IPS DF 19.7 (cell line): ENCODE results near the gene KRT79.
A peak's percentile ranks its signal among the peaks of the same experiment; 100 is the strongest.
"Not testable (repeated sequence)": the region's sequence is repeated elsewhere in the genome, so short reads cannot be mapped to it uniquely, and the experiment has no call there.

Experiments used
- DNase-seq: peaks from one replicate; pipeline ENCODE4 v3.0.0-alpha.2; 2013; ENCODE audit warnings: low read depth, low spot score

The KRT79 gene

DNA sequence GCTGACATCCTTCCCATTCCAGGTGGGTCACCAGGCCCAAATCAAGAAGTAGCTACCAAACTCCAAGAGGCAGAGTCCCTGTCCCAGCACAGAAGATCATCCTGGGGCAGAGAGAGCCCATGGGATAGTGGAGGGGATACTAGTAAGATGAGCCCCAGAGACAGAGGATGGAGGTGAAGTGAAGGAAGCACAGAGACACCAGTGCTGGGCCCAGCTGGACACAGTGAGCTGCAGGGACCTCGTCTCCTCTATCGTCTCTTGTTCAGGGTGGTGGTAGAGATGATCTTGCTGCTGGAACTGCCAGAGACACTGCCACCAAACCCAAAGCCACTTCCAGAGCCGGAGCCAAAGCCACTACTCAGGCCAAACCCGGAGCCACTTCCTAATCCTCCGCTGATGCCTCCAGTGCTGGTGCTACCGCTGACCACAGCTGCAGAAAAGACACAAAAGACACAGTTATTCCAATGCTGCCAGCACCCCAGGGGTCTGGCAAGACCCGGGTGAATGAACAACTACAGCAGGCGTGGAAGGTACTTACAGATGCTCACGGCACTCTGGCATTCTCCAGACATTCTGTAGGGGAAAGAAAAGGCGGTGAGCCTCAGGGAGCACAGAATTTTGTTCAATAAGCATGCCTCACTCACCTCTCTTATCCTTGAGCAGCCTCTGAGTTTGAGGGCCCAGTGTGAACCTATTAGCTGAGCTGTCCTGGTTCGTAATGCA, 27.1 kb downstream of the KRT79 start:
- DNase-seq, result no peak

DNA sequence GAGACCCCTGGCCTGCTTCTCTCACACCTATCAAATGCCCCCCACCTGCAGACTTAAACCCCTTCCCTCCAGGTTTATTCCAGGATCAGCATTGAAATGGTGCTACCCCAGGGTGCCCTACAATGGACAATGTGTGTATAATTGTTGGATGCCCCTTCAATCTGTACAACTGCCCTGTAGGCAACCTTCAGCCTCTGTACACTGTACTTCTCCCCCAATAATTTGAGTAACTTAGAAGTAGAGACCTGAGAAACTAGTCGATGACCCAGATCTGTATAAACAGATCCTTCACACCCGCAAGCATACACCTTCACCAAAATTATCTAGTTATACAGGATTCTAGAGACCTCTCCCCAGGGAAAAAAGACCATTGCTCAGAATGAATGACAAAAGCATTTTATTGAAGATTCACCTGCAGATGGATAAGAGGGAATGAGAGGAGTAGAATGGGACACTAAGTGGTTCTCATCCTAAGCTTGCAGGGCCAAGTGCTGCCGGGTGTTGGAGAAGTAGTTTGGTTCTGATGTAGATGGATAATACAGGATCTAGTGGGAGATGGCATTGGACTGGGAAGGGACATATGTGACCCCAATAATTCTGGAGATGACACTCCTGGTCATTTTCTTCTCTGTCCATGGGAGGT, 27.8 kb downstream of the KRT79 start:
- DNase-seq, result no peak

DNA sequence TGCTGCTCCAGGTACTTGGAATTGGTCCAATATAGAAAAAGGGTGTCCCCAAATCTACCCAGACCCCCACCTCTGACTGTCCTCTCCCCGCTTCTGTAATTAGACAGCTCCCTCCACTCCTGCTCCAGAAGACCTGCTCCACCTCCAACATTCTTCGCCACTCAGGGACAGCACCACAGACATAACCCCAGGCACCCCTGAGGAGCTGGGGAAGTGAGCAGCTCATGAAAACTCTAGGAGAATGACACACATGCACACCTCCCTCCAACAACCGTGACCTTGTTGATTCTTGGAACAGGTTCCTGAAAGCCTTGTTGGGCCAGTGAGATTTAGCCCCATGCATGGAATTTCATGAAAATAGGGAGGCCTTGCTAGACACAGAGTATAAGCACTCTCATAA, 28.4 kb downstream of the KRT79 start:
- DNase-seq, result no peak

DNA sequence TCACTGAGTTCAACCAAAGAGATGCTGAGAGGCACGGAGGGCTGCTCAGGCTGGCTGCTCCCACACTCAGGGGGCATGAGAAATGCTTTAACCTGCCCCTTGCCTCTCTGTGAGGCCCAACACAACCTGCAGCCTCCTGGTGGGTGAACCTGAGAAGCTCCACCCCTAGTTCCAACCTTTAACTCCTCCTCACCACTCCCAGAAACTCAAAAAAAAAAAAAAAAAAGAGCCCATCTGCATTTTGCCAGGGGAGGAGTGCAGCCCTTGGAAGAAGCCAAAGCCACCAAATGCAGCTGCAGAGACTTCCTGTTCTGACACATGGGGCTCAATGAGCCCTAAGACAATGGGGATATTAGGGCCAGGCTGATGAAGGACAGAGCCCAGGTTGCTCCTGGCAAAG, 29.1 kb downstream of the KRT79 start:
- peak; percentile 38 for DNase-seq

DNA sequence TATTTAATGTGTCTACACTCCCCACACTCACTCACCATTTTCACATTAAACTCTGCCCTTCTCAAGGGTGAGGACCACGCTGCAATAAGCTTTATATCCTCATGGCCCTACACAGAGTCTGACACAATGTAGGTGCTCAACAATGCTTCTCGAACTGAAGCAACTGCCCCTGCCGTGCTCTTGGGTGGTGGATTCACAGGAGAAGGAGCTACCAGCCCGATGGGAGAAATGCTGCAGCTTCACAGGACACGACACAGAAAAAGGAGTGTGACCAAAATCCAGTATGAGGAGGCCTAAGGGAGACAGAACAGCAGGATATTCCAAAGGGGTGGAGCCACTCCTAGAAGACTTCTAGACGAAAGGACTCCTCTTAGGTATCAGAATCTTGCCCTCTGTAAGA, 31.7 kb downstream of the KRT79 start:
- DNase-seq, result no peak

DNA sequence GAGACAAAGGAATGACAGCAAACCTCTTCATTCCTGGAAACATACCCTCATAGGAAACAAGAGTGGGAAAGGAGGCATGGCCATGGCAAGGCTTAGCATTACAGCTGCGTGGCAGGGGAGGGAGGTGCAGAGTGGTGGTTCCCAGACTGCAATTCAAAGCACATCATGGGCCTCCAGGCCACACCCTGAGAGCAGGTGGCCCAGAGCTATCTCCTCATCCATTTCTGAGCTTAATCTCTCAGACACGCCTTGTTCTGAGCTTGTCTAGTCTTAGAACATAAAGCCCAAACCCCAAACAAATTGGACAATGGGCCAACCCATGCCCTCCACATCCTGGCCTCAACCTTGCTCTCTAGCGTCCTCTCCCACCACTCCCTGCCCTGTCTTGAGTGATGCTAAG, 32.3 kb downstream of the KRT79 start:
- no peak for DNase-seq

DNA sequence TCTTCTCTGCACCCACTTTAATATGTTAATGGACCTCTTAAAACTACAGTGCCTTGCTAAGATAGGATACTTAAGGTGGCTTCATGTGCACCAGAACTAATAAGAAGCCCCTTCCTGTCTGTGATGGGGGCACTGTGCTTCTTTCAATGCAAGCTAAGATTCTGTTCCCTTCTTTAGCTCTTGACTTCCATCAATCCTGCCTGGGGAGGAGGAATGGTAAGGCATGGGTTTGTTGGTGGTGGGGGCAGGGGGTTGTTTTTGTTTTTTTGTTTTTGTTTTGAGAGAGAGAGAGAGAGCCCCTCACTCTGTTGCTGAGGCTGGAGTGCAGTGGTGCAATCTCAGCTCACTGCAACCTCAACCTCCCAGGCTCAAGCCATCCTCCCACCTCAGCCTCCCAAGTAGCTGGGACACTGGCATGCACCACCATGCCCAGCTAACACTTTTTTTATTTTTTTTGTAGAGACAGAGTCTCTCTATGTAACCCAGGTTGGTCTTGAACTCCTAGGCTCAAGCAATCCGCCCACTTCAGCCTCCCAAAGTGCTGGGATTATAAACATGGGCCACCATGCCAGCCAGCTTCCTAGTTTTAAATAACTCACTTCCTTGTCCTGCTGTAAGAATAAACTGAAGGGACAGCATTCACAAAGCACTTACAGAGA, 33.7 kb downstream of the KRT79 start:
- DNase-seq, result no peak

DNA sequence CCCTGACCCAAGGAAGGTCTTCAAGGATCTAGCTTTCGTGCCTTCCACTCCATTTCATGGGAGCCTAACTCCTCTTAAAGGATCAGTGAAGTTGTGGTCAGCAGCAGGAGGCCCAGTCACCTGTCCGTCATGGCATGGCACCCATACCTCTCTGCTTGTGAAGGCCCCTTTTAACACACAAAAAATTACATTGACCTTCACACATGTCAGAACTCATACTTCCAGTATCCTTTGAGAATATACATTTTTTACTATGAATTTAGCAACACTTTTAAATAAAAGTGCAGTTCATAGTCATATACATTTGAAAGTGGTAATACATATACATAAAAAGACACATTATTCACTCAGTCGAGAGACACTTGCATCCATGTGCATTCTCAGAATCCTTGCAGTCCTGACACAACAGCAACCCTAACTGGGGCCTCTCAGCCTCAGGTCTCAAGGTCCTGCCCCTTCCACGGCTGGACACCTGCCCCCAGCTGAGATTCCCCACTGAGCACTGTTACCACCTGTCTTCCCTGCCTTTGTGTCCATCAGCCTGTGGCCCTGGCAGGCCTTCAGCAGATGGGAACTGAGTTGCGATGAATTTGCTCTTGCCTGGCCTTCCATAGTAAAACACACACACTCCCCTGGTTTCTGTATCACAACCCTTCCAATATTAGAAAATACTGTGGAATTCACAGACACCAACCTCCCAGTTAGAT, 34.5 kb downstream of the KRT79 start:
- DNase-seq, result no peak

DNA sequence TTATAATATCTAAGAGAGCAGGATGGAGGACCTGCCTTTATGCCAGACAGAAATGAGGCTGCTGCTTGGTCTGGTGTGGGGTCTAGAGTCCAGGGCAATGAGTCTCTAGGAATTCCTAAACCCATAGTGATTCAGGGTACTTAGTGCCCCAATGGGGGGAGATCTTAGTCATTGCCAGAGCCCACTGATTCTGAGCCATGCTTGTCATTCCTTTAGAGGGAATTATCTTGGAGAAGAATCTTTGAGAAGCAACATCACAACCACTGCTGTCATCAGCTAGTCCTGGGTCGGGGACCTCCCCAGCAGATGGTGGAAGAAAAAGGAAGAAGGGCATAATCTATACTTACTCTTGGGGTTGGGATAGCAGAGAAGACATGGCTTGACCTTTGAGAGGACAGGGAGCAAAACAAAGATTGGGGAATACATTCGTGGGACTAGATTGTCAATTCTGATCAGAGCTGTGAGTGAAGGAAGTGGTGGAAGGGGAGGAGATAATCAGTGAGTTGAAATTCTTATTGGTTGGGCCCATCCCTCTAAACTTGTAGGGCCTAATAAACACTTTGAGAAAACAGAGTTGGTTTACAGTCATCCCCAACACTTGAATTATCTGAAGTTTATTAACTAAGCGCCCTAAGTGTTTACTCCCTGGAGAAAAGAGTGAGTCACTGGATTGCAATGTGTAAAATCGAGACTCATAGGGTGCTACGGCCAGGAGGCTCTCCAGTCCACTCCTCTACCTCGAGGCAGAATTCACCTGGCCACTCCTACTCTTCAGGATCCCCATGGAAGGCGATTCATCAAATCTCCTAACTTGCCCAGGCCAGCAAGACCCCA, 35.2 kb downstream of the KRT79 start:
- DNase-seq, result no peak

DNA sequence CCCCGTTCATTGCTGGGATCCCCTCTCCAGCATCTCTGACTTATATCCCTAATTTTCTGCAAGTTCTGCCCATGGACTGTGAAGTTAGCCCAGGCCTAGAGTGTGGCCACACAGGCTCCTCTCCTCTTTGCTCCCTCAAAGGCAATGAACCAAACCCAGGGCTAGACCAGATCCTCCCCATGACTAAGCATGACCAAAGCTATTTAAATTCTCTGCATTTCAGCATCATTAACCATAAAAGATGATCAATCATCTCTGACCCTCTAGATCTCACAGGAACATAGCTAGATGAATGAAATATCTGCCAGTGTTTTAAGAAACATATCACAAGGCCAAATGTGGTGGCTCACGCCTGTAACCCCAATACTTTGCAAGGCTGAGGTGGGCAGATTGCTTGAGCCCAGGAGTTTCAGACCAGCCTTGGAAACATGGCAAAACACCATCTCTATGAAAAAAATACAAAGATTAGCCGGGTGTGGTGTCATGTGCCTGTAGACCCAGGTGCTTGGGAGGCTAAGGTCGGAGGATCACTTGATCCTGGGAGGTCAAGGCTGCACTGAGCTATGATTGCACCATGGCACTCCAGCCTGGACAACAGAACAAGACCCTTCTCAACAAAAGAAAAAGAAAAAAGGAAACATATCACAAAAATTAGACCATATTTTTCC, 36.0 kb downstream of the KRT79 start:
- no peak for DNase-seq

DNA sequence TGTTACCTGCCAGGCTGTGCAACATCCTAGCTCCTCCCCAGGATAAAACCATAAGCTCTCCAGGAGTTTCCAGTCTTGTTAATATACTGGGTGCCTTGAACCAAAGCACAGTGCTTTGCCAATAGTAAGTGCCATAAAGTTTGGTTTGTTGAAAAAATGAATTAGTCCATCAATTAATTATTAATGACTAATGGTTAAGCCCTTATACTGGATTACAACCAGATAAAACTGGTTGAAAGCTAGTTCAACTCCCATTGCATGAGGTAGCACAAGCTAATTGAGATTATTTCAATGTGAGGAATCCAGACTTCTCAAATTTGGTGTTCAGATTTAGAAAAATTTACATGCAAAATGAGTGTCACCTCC, 36.6 kb downstream of the KRT79 start:
- no peak for DNase-seq

DNA sequence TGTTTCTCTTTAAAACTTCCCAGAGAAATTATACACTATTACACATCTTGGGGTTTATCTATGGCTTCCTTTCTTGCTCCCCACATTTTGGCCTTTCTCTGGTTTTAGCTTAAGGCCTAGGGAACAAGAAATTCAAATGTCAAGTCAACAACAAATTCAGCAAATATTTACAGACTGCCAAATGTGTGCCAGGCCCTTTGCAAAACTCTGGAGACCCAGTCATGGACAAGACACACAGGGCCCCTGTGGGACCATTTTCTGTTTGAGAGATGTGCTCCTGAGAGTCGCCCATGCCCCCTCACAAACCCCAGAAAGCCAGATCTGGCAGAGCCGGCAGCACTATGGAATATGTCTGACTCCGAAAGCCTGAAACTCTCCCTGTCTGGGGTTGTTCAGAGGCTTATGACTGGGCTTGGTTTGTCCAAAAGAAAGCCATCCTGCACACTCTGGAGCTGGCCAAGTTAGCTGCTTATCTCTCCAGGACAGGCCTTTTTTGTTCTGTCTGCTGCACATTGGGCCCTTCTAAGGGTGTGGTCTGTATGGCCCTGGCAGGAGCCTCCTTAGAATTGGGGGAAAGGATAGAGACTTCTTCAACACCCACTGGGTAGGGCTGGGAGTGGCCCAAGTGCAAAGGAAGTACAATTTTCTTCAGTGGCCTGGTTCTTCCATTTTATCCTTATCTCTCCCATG, 37.1 kb downstream of the KRT79 start:
- DNase-seq, result no peak

DNA sequence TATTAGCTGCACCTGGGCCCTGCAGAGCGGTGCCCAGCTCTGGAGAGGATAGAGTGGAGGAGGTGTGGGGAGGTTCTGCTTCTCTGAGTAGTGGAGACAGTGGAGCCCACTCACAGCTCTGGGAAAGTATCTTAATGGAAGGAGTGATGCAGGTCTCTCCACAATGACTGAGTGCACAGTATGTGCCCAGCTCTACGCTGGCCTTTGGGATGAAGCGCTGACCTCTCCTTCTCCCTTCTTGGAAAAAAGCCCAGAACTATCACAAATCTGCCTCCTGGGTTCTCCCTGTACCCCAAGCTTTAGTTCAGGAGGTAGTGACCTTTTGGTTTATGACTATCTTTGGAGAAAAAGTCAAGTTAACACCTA, 37.7 kb downstream of the KRT79 start:
- no peak for DNase-seq

DNA sequence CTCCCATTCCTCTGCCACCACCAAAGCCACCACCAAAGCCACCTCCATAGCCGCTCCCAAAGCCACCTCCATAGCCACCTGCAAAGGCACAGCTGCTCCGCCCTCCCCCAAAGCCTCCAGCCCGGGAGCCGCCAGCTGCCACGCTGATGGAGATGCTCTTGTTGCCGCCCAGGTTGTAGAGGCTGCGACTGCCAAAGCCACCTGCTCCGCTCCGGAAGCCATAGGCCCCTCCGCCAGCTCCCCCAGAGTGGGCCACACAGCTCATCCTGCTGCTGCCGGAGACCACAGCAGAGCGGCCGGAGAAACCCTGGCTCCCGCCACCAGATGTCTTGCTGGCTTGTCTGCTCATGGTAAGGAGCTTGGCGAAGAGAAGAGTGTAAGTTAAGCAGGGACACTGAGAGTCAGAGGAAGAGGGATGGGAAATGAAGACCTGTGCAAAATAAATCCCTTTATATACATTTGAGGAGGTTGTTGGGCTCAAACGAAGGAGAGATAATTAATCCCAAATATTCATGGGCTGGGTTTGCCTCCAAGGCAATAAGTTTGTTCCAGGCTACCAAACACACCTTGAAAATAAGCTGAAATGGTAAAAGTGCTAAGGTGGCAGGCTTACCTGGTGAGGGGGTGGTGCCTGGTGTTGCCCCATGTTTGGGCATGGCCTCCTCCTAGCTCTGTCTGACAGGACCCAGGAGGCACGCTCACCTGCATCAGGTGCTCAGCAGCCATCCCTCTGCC, 38.2 kb downstream of the KRT79 start, which contains the start of gene KRT3:
Gene KRT3, minus strand, starts transcription at position 424 of the 735 bp plus-strand sequence. Its CDS starts 75 bp downstream, at position 349.
- DNase-seq, result no peak

DNA sequence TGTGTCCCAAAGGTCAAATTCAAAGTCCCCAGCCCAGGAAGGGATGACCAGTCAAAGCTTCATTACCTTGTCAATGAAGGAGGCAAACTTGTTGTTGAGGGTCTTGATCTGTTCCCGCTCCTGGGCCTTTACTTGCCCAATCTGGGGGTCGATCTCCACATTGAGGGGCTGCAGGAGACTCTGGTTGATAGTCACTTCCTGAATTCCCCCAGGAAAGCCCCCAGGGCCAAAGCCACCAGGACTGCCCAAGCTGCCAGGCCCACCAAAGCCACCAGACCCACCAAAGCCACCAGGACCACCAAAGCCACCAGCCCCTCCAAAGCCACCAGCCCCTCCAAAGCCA, 38.8 kb downstream of the KRT79 start:
- not testable (repeated sequence) for DNase-seq

DNA sequence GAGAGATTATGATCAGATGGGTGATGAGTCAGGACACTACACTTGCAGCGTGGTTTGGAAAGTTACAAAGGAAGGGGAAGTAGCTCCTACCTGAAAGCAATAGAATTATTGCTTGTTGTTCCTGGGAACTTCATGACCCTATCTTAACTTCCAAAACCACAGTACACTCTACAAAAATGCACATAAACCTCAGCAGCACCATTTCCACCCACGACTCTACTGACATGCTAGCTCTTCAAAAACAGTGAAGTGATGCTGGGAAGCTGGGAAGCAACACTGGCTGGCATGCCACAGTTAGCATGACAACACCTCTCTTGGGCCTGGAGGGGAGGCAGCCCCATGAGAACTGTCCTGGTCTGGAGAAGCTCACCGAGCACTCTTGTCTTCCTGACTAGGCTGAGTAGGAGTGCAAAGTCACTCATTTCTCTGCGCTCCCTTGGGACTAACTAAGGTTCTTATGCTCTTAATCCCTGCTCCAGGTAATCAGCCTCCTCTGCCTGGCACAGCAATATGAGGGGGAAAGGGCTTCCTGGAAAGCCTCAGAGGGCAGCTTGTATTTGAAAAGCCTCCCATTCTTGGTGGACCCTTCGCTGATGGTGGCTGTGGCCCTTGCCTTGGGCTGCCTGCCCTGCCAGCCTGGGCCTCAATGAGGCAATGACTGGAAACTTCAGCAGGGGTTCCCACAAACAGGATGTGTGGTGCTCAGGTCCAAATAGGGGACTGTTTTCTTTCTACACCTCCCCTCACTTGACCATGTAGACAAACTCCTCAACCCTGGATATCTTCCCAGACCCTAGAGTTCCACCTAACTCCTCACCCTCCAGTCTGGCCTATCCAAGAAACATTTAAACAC, 39.4 kb downstream of the KRT79 start:
- DNase-seq, result no peak

DNA sequence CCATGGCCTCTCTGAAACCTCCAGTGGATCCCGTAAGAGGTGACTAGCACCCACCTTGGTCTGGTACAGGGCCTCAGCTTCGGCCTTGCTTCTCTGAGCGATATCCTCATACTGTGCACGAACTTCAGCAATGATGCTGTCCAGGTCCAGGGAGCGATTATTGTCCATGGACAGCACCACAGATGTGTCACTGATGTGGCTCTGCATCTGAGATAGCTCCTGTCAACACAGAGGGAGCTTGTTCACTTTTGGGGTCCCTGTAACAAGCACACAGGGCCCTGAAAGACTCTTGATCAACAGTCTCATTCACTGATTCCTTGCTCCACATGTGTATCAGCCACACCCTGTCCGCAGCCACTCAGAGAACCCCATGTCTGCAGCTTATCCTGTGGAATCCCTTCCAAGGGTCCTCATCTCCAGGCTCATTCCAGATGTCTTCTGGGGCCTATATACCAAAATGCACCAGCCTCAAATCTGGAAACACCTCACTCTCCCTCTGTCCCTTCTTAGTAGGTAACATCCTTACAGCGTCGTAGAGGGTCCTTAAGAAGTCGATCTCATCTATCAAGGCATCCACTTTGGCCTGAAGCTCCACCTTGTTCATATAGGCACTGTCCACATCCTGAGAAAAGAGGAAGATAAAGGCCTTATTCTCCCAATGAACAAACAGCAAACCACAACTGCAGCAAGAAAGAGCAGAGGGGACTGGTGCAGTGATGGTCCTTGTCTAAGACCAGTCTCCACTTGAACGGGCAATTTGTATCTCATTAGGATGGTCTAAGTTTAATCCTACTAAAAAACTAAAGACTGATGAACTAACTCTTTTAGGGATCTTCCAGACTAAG, 41.7 kb downstream of the KRT79 start:
- no peak for DNase-seq
